H1 (cell line): Measurements from ENCODE around the gene NIPAL4. TPM values are rescaled to one million over a fixed set of nuclear protein-coding genes. Genes with fewer than 3 reads are reported as not detected.

Experiments used
- CBX5 ChIP-seq: fragments of 300-800, 300-1000 bp; sonication (generic); IDR thresholded peaks from 2 replicates; pipeline ENCODE4 v1.7.1; 2016; ENCODE audit warnings: antibody characterized with exemption, low read length, low read depth
- CHD7 ChIP-seq: fragments of 300-600 bp; sonication (generic); IDR thresholded peaks from 2 replicates; pipeline ENCODE4 v1.7.1; 2012; ENCODE audit warnings: low read length, moderate library complexity, mild to moderate bottlenecking, inconsistent platforms; ENCODE audit not compliant: insufficient replicate concordance
- E2F6 ChIP-seq: IDR thresholded peaks from 2 replicates; pipeline ENCODE4 v1.6.1; 2012; ENCODE audit warnings: inconsistent platforms
- NANOG ChIP-seq: IDR thresholded peaks from 2 replicates; pipeline ENCODE4 v1.6.1; 2011; ENCODE audit warnings: low read length, low read depth, mild to moderate bottlenecking, inconsistent platforms; ENCODE audit not compliant: insufficient read depth, poor library complexity, severe bottlenecking
- TBP ChIP-seq: IDR thresholded peaks from 2 replicates; pipeline ENCODE4 v1.6.1; 2011; ENCODE audit warnings: low read depth, low read length, improper control_type of control experiment
- ZNF274 ChIP-seq: IDR thresholded peaks from 2 replicates; pipeline ENCODE4 v1.7.0; 2012; ENCODE audit warnings: low read length, borderline replicate concordance; ENCODE audit errors: extremely low read depth
- polyA plus RNA-seq, 7 experiments: library from polyadenylated mRNA; depleted of rRNA in 3 of 7; stranded (reverse) in 5 of 7; unstranded in 2 of 7; fragments of >200 nt in 5 of 7; fragments of 200-250 nt in 2 of 7; gene quantifications; 1 replicate in 5 of 7; 2 replicates in 1 of 7; 4 replicates in 1 of 7; pipeline versions ENCODE4 v1.2.1 to v1.2.3, GENCODE V29; 2011 to 2013; ENCODE audit warnings: missing spikeins in 2 of 7, mixed read lengths in 2 of 7
- total RNA-seq: library from RNA; stranded (reverse); fragmentation: NEBNext Ultra II Directional; extraction: Animal tissue kit (Norgen Biotek cat#: 25700); gene quantifications from 2 replicates; pipeline ENCODE4 v1.2.1, GENCODE V29; 2021

Gene NIPAL4
- total and polyA plus RNA-seq, 2 of the 8 experiments (the other 6 are each of a cell fraction or from before 2014, with no cell fraction given), result 0.09 to 0.20 TPM

- TF ChIP-seq CHD7 (no peak), NANOG (no peak), E2F6 (no peak), ZNF274 (no peak), TBP (no peak), CBX5 (no peak)
Observed at GRCh38 chr5:157469687-157470086, 9.7 kb downstream of the NIPAL4 start (continued).
